GM12878 (cell line): ENCODE data around the gene MDM4. TPM values are rescaled to one million over a fixed set of nuclear protein-coding genes. Genes with fewer than 3 reads are reported as not detected.

ENCODE experiments used
- ASH2L ChIP-seq: fragments of 300-600, 200-600 bp; sonication (generic); IDR thresholded peaks from 2 replicates; pipeline ENCODE4 v1.6.1; 2017; ENCODE audit warnings: low read depth, mild to moderate bottlenecking, borderline replicate concordance
- ATF3 ChIP-seq: IDR thresholded peaks from 2 replicates; pipeline ENCODE4 v1.6.1; 2011; ENCODE audit warnings: low read depth, mild to moderate bottlenecking, low read length, moderate library complexity, borderline replicate concordance; ENCODE audit errors: extremely low read depth
- BHLHE40 ChIP-seq, 2 experiments: fragments of 450-650 bp in 1 of 2; IDR thresholded peaks; 2 replicates each; pipeline ENCODE4 v1.6.1; 2011 to 2017; ENCODE audit warnings: low read depth in 2 of 2, borderline replicate concordance in 1 of 2, improper control_type of control experiment in 1 of 2, low read length in 1 of 2, mild to moderate bottlenecking in 1 of 2
- CEBPB ChIP-seq, 2 experiments: fragments of 150-350 bp in 1 of 2; IDR thresholded peaks; 2 replicates each; pipeline ENCODE4 v1.6.1; 2012 to 2014; ENCODE audit warnings: low read depth in 2 of 2, low read length in 2 of 2, borderline replicate concordance in 1 of 2, inconsistent platforms in 1 of 2
- CHD4 ChIP-seq: fragments of 200-600 bp; sonication (generic); IDR thresholded peaks from 2 replicates; pipeline ENCODE4 v1.6.1; 2016; ENCODE audit warnings: mild to moderate bottlenecking
- CREB1 ChIP-seq: IDR thresholded peaks from 2 replicates; pipeline ENCODE4 v1.6.1; 2012; ENCODE audit warnings: low read depth, mild to moderate bottlenecking, inconsistent platforms
- EP300 ChIP-seq, 2 experiments: fragments of 150-350 bp in 1 of 2; IDR thresholded peaks; 2 replicates each; pipeline ENCODE4 v1.6.1; 2011 to 2012; ENCODE audit warnings: low read depth in 2 of 2, low read length in 2 of 2, borderline replicate concordance in 1 of 2, improper control_type of control experiment in 1 of 2, inconsistent platforms in 1 of 2; ENCODE audit not compliant: control insufficient read depth in 1 of 2
- ESRRA ChIP-seq: IDR thresholded peaks from 2 replicates; pipeline ENCODE4 v1.6.1; 2012; ENCODE audit warnings: mild to moderate bottlenecking, low read length, improper control_type of control experiment
- GATAD2B ChIP-seq: fragments of 450-650 bp; conservative IDR thresholded peaks from 2 replicates; pipeline ENCODE4 v1.6.1; 2017; ENCODE audit warnings: low read depth, mild to moderate bottlenecking, moderate library complexity
- HDAC2 ChIP-seq: fragments of 200-600 bp; sonication (generic); IDR thresholded peaks from 2 replicates; pipeline ENCODE4 v1.6.1; 2017
- IRF5 ChIP-seq: fragments of 450-650 bp; IDR thresholded peaks from 2 replicates; pipeline ENCODE4 v1.6.1; 2017; ENCODE audit warnings: borderline replicate concordance
- JUND ChIP-seq: IDR thresholded peaks from 2 replicates; pipeline ENCODE4 v1.6.1; 2012; ENCODE audit warnings: low read depth, mild to moderate bottlenecking, low read length, improper control_type of control experiment, moderate library complexity
- MTA2 ChIP-seq: fragments of 450-650 bp; IDR thresholded peaks from 2 replicates; pipeline ENCODE4 v1.6.1; 2016; ENCODE audit warnings: low read depth, mild to moderate bottlenecking, moderate library complexity
- NFYB ChIP-seq: IDR thresholded peaks from 2 replicates; pipeline ENCODE4 v1.6.1; 2011; ENCODE audit warnings: low read depth, mild to moderate bottlenecking, low read length, improper control_type of control experiment, moderate library complexity; ENCODE audit not compliant: insufficient read depth
- NR2C1 ChIP-seq: fragments of 450-650 bp; IDR thresholded peaks from 2 replicates; pipeline ENCODE4 v1.6.1; 2017; ENCODE audit warnings: antibody characterized with exemption, mild to moderate bottlenecking, moderate library complexity
- PML ChIP-seq: IDR thresholded peaks from 2 replicates; pipeline ENCODE4 v1.6.1; 2012; ENCODE audit warnings: low read length, inconsistent platforms
- POU2F2 ChIP-seq: IDR thresholded peaks from 3 replicates; pipeline ENCODE4 v1.6.1; 2011; ENCODE audit warnings: low read depth, mild to moderate bottlenecking, low read length, borderline replicate concordance
- RB1 ChIP-seq: fragments of 450-650 bp; formaldehyde crosslinking; IDR thresholded peaks from 2 replicates; pipeline ENCODE4 v1.6.1; 2017; ENCODE audit warnings: mild to moderate bottlenecking, borderline replicate concordance
- RCOR1 ChIP-seq: conservative IDR thresholded peaks from 2 replicates; pipeline ENCODE4 v1.6.1; 2012; ENCODE audit warnings: low read depth, low read length, improper control_type of control experiment
- RFX5 ChIP-seq: IDR thresholded peaks from 2 replicates; pipeline ENCODE4 v1.6.1; 2011; ENCODE audit warnings: low read depth, low read length, improper control_type of control experiment
- SMAD1 ChIP-seq: fragments of 450-650 bp; IDR thresholded peaks from 2 replicates; pipeline ENCODE4 v1.6.1; 2018; ENCODE audit warnings: mild to moderate bottlenecking, low read depth; ENCODE audit not compliant: partially characterized antibody
- SMARCA5 ChIP-seq: fragments of 450-650 bp; IDR thresholded peaks from 2 replicates; pipeline ENCODE4 v1.6.1; 2017; ENCODE audit warnings: mild to moderate bottlenecking
- SMC3 ChIP-seq: IDR thresholded peaks from 2 replicates; pipeline ENCODE4 v1.6.1; 2011; ENCODE audit warnings: low read length, improper control_type of control experiment, borderline replicate concordance
- SRF ChIP-seq, 2 experiments: IDR thresholded peaks; 2 replicates each; pipeline ENCODE4 v1.6.1; 2011; ENCODE audit warnings: low read depth in 2 of 2, low read length in 2 of 2, mild to moderate bottlenecking in 1 of 2, moderate library complexity in 1 of 2
- ZBED1 ChIP-seq: IDR thresholded peaks from 2 replicates; pipeline ENCODE4 v1.6.1; 2016; ENCODE audit warnings: borderline replicate concordance
- ZBTB40 ChIP-seq: fragments of 450-650 bp; IDR thresholded peaks from 2 replicates; pipeline ENCODE4 v1.6.1; 2016; ENCODE audit warnings: mild to moderate bottlenecking, moderate library complexity, borderline replicate concordance
- polyA plus RNA-seq, 11 experiments: library from polyadenylated mRNA; depleted of rRNA in 4 of 11; unstranded in 6 of 11; stranded (reverse) in 5 of 11; fragments of >200 nt; fragmentation: Nextera tagmentation in 4 of 11; fragmentation: Illumina TruSeq in 1 of 11; extraction: Ambion mirVana in 4 of 11; extraction: Trizol in 1 of 11; gene quantifications; 1 replicate in 1 of 11; 2 replicates in 10 of 11; pipeline versions ENCODE4 v1.2.1 to v1.2.3, GENCODE V29; 2011 to 2016; ENCODE audit warnings: inconsistent platforms in 2 of 11, missing spikeins in 2 of 11, low read depth in 1 of 11
- total RNA-seq, 4 experiments: library from RNA; depleted of rRNA in 3 of 4; stranded (reverse); fragments of >200 nt in 3 of 4; fragmentation: Illumina TruSeq in 1 of 4; extraction: Trizol in 1 of 4; gene quantifications; 2 replicates each; pipeline versions ENCODE4 v1.2.1 to v1.2.3, GENCODE V29; 2013 to 2021

MDM4 gene
- total and polyA plus RNA-seq, 10 of the 15 experiments (the other 5 are each of a cell fraction or from before 2014, with no cell fraction given): 2.5 to 74.4 (median 22.7) TPM

- no peak for TF ChIP-seq ASH2L
- no peak for TF ChIP-seq CREB1
- 0 out of 2 replicates have a peak, but pooled peaks have one; percentile 35 for TF ChIP-seq RFX5
- TF ChIP-seq RB1: no peak
- TF ChIP-seq CHD4: no peak
- no peak for TF ChIP-seq IRF5
- TF ChIP-seq SMC3: no peak
- no peak for TF ChIP-seq ATF3
- no peak; a peak in 1 of 4 replicates for TF ChIP-seq EP300 (IDR thresholded peaks at IDR 0.05; ENCODE audit: borderline replicate concordance in 1 of 2, control insufficient read depth in 1 of 2, low read depth in 2 of 2, low read length in 2 of 2)
- TF ChIP-seq CEBPB (IDR thresholded peaks at IDR 0.05; ENCODE audit: borderline replicate concordance in 1 of 2, low read depth in 2 of 2, low read length in 2 of 2): no peak
- no peak; the same call in 1 of the 2 replicates for TF ChIP-seq ZBED1
- TF ChIP-seq NFYB: peak; percentile 67; the same call in 1 of the 2 replicates
- no peak for TF ChIP-seq ZBTB40
- no peak for TF ChIP-seq SMAD1
- TF ChIP-seq BHLHE40 (IDR thresholded peaks at IDR 0.05; ENCODE audit: borderline replicate concordance in 1 of 2, low read depth in 2 of 2, low read length in 1 of 2): peak; percentile 39 to 73; a peak in 2 of 4 replicates
- no peak for TF ChIP-seq JUND
- peak; percentile 47; the same call in 1 of the 2 replicates for TF ChIP-seq GATAD2B
- no peak for TF ChIP-seq NR2C1
- no peak for TF ChIP-seq SRF (IDR thresholded peaks at IDR 0.05; ENCODE audit: low read depth in 2 of 2, low read length in 2 of 2)
- TF ChIP-seq ESRRA: no peak
- TF ChIP-seq POU2F2: 0 out of 3 replicates have a peak, but pooled peaks have one; percentile 20
- TF ChIP-seq PML: no peak
- no peak for TF ChIP-seq RCOR1
- no peak for TF ChIP-seq MTA2
- TF ChIP-seq HDAC2: no peak
- no peak for TF ChIP-seq SMARCA5
These were observed 35.7 kb upstream of the MDM4 start (continued) for GRCh38 chr1:204480515-204480914.
